Spinal cord (tissue), 10 donors: ENCODE results near the gene C2CD2. TPM values are rescaled to one million over a fixed set of nuclear protein-coding genes. Genes with fewer than 3 reads are reported as not detected.
"Not testable (repeated sequence)": the region's sequence is repeated elsewhere in the genome, so short reads cannot be mapped to it uniquely, and the experiment has no call there.

Experiments used
- DNase-seq, 6 donors: peaks; one replicate each; pipeline versions ENCODE4 v3.0.0 to v3.0.0-alpha.2; 2013 to 2015; ENCODE audit warnings: low spot score in 6 of 6, low read depth in 4 of 6
- H3K27ac ChIP-seq: one replicate; pipeline ENCODE4 v1.5.1; 2013; ENCODE audit warnings: low read depth, low read length, control low read depth
- H3K27me3 ChIP-seq: one replicate; pipeline ENCODE4 v1.6.1; 2013; ENCODE audit warnings: low read length; ENCODE audit not compliant: control insufficient read depth, insufficient read depth
- H3K36me3 ChIP-seq: one replicate; pipeline ENCODE4 v1.6.1; 2013; ENCODE audit warnings: low read length; ENCODE audit not compliant: control insufficient read depth, insufficient read depth
- H3K4me1 ChIP-seq: one replicate; pipeline ENCODE4 v1.6.1; 2013; ENCODE audit warnings: low read length; ENCODE audit not compliant: control insufficient read depth, insufficient read depth
- H3K4me3 ChIP-seq: one replicate; pipeline ENCODE4 v1.5.1; 2013; ENCODE audit warnings: low read depth, low read length, control low read depth
- H3K9me3 ChIP-seq: one replicate; pipeline ENCODE4 v1.6.1; 2013; ENCODE audit warnings: low read length; ENCODE audit not compliant: control insufficient read depth, insufficient read depth
- WGBS: methylation state at CpG from one replicate; pipeline ENCODE4 v1.1.5; 2013; ENCODE audit warnings: missing lambda C conversion rate; ENCODE audit not compliant: insufficient coverage; 5-methylcytosine and 5-hydroxymethylcytosine counted together
- polyA plus RNA-seq, 2 donors: library from polyadenylated mRNA; unstranded; fragments of 120-200 nt; gene quantifications; one replicate each; pipeline ENCODE4 v1.2.1, GENCODE V29; 2013; ENCODE audit not compliant: insufficient read length in 2 of 2
- total RNA-seq, 2 donors: library from RNA; depleted of rRNA in 1 of 2; stranded (reverse); fragments of 120-200 nt in 1 of 2; fragments of >200 nt in 1 of 2; gene quantifications; one replicate each; pipeline versions ENCODE4 v1.2.3 to v1.2.4, GENCODE V29; 2013 to 2014
- donor health status: healthy.

The C2CD2 gene
- total and polyA plus RNA-seq, 4 donors: 19.1 to 27.8 (median 21.3) TPM

- Histone ChIP-seq H3K4me3 (peak overlapping the region; percentile 49), H3K9me3 (no peaks in the 10 kb centered on the region), H3K27me3 (no peaks in the 10 kb centered on the region), H3K27ac (no peak overlapping the region), H3K36me3 (peaks cover 6% of the 10 kb centered on the region), H3K4me1 (peaks cover 48% of the 10 kb centered on the region)
- DNase-seq: peak in 1 of 6 donors; percentile 31
- WGBS: under 1% methylated on average over 67 of the region's 67 CpGs
Observed at GRCh38 chr21:41953249-41953830, 478 bp downstream of the C2CD2 start.

GRCh38 chr21:41952568-41953248, 1.1 kb downstream of the C2CD2 start:
- H3K4me1 ChIP-seq: peaks cover 49% of the 10 kb centered on the region
- DNase-seq: peak in 1 of 6 donors; percentile 31
- no peaks in the 10 kb centered on the region for H3K27me3 ChIP-seq
- H3K9me3 ChIP-seq: no peaks in the 10 kb centered on the region
- no peak overlapping the region for H3K27ac ChIP-seq
- 38% methylated on average over 28 of the region's 30 CpGs for WGBS
- peaks cover 6% of the 10 kb centered on the region for H3K36me3 ChIP-seq
- peak overlapping the region; percentile 49 for H3K4me3 ChIP-seq

- Histone ChIP-seq H3K4me1 (peaks cover 47% of the 10 kb centered on the region), H3K36me3 (peaks cover 6% of the 10 kb centered on the region), H3K27ac (no peak overlapping the region), H3K27me3 (no peaks in the 10 kb centered on the region), H3K4me3 (no peak overlapping the region), H3K9me3 (no peaks in the 10 kb centered on the region)
- no peak for DNase-seq
- 91% methylated on average over 5 of the region's 5 CpGs for WGBS
Observed at GRCh38 chr21:41951876-41952567, 1.8 kb downstream of the C2CD2 start.

GRCh38 chr21:41950941-41951351, 2.9 kb downstream of the C2CD2 start:
- no peak overlapping the region for H3K27ac ChIP-seq
- H3K9me3 ChIP-seq: no peaks in the 10 kb centered on the region
- H3K4me3 ChIP-seq: no peak overlapping the region
- no peak for DNase-seq
- no peaks in the 10 kb centered on the region for H3K27me3 ChIP-seq
- WGBS: 73% methylated on average over 10 of the region's 14 CpGs
- H3K36me3 ChIP-seq: peaks cover 6% of the 10 kb centered on the region
- H3K4me1 ChIP-seq: peaks cover 45% of the 10 kb centered on the region

GRCh38 chr21:41949631-41950030, 4.2 kb downstream of the C2CD2 start:
- WGBS: no CpG with 5 or more reads among the region's 3 CpGs
- DNase-seq: not testable (repeated sequence)
- peaks cover 45% of the 10 kb centered on the region for H3K4me1 ChIP-seq

GRCh38 chr21:41948901-41949300, 4.9 kb downstream of the C2CD2 start:
- H3K4me3 ChIP-seq: no peak overlapping the region
- H3K4me1 ChIP-seq: peaks cover 46% of the 10 kb centered on the region
- no peak for DNase-seq
- H3K9me3 ChIP-seq: no peaks in the 10 kb centered on the region
- H3K27ac ChIP-seq: no peak overlapping the region
- 92% methylated on average over 11 of the region's 11 CpGs for WGBS
- no peaks in the 10 kb centered on the region for H3K27me3 ChIP-seq
- peaks cover 6% of the 10 kb centered on the region for H3K36me3 ChIP-seq

More at GRCh38 chr21:41949631-41950030, 4.2 kb downstream of the C2CD2 start:
- H3K4me3 ChIP-seq, H3K9me3 ChIP-seq, H3K36me3 ChIP-seq, H3K27ac ChIP-seq, H3K27me3 ChIP-seq: not testable (repeated sequence)

- DNase-seq: peak in 5 of 6 donors; percentile 54 to 91 (median 75)
- WGBS: 53% methylated on average over 9 of the region's 9 CpGs
- peaks cover 52% of the 10 kb centered on the region for H3K4me1 ChIP-seq
- H3K27me3 ChIP-seq: no peaks in the 10 kb centered on the region
- H3K36me3 ChIP-seq: peaks cover 6% of the 10 kb centered on the region
- peak overlapping the region; percentile 74 for H3K27ac ChIP-seq
- H3K4me3 ChIP-seq: no peak overlapping the region
- H3K9me3 ChIP-seq: no peaks in the 10 kb centered on the region
Observed at GRCh38 chr21:41948078-41948895, 5.5 kb downstream of the C2CD2 start.

GRCh38 chr21:41945982-41946381, 7.8 kb downstream of the C2CD2 start:
- Histone ChIP-seq H3K4me1 (peaks cover 41% of the 10 kb centered on the region), H3K4me3 (no peak overlapping the region), H3K36me3 (peaks cover 6% of the 10 kb centered on the region), H3K9me3 (no peaks in the 10 kb centered on the region), H3K27me3 (no peaks in the 10 kb centered on the region), H3K27ac (no peak overlapping the region)
- no CpG with 5 or more reads among the region's 8 CpGs for WGBS
- DNase-seq: no peak

- peaks cover 6% of the 10 kb centered on the region for H3K36me3 ChIP-seq
- H3K4me1 ChIP-seq: peaks cover 35% of the 10 kb centered on the region
- no peak overlapping the region for H3K27ac ChIP-seq
- no peaks in the 10 kb centered on the region for H3K9me3 ChIP-seq
- no peak overlapping the region for H3K4me3 ChIP-seq
- H3K27me3 ChIP-seq: no peaks in the 10 kb centered on the region
- DNase-seq: peak in 2 of 6 donors; percentile 53 to 59
- 51% methylated on average over 9 of the region's 10 CpGs for WGBS
Observed at GRCh38 chr21:41943851-41944250, 10.0 kb downstream of the C2CD2 start.
